CMK (cell line): ENCODE data around the gene ADCY5.

Experiments used
- DNase-seq: peaks from one replicate; pipeline ENCODE4 v3.0.0-alpha.2; 2010; ENCODE audit warnings: low read depth

The ADCY5 gene

GRCh38 chr3:123342631-123343080 is 106.2 kb downstream of the ADCY5 start:
- DNase-seq: no peak

- no peak for DNase-seq
Measured at GRCh38 chr3:123341871-123342630, 106.8 kb downstream of the ADCY5 start.

GRCh38 chr3:123340336-123340735 is 108.6 kb downstream of the ADCY5 start:
- DNase-seq: no peak

GRCh38 chr3:123339302-123339701 is 109.6 kb downstream of the ADCY5 start:
- DNase-seq: no peak

- no peak for DNase-seq
Measured at GRCh38 chr3:123338620-123339061, 110.2 kb downstream of the ADCY5 start.

- DNase-seq: no peak
Measured at GRCh38 chr3:123337948-123338619, 110.8 kb downstream of the ADCY5 start.

- DNase-seq: no peak
Measured at GRCh38 chr3:123337226-123337625, 111.7 kb downstream of the ADCY5 start.

- DNase-seq: no peak
Measured at GRCh38 chr3:123336441-123336851, 112.4 kb downstream of the ADCY5 start.

GRCh38 chr3:123336001-123336400 is 112.9 kb downstream of the ADCY5 start:
- DNase-seq: no peak

- no peak for DNase-seq
Measured at GRCh38 chr3:123335007-123335670, 113.8 kb downstream of the ADCY5 start.

- no peak for DNase-seq
Measured at GRCh38 chr3:123334056-123334455, 114.8 kb downstream of the ADCY5 start.

GRCh38 chr3:123333401-123333800 is 115.5 kb downstream of the ADCY5 start:
- DNase-seq: no peak

GRCh38 chr3:123332124-123332641 is 116.7 kb downstream of the ADCY5 start:
- no peak for DNase-seq

GRCh38 chr3:123331651-123332050 is 117.2 kb downstream of the ADCY5 start:
- no peak for DNase-seq

GRCh38 chr3:123331006-123331405 is 117.9 kb downstream of the ADCY5 start:
- no peak for DNase-seq

- DNase-seq: no peak
Measured at GRCh38 chr3:123330441-123330991, 118.4 kb downstream of the ADCY5 start.

GRCh38 chr3:123329636-123330340 is 119.1 kb downstream of the ADCY5 start:
- no peak for DNase-seq

- DNase-seq: no peak
Measured at GRCh38 chr3:123328851-123329635, 119.8 kb downstream of the ADCY5 start.

- no peak for DNase-seq
Measured at GRCh38 chr3:123327956-123328850, 120.7 kb downstream of the ADCY5 start.

- DNase-seq: no peak
Measured at GRCh38 chr3:123327480-123327879, 121.4 kb downstream of the ADCY5 start.
